Mammary epithelial cell (primary cell): Measurements from ENCODE around the gene GPS2.

Experiments used
- EZH2 ChIP-seq: IDR thresholded peaks from 2 replicates; pipeline ENCODE4 v1.6.1; 2012; ENCODE audit warnings: low read length, inconsistent platforms, borderline replicate concordance
- TF ChIP-seq, protein P1 (sequence below), 2 donors: IDR thresholded peaks in 1 of 2; conservative IDR thresholded peaks in 1 of 2; 2 replicates each; pipeline ENCODE4 v1.5.1; 2011 to 2012; ENCODE audit warnings: inconsistent platforms in 2 of 2, low read length in 2 of 2, mild to moderate bottlenecking in 2 of 2, control low read depth in 1 of 2, low read depth in 1 of 2; ENCODE audit not compliant: insufficient read depth in 1 of 2; ENCODE audit errors: extremely low read depth in 1 of 2

DNA sequence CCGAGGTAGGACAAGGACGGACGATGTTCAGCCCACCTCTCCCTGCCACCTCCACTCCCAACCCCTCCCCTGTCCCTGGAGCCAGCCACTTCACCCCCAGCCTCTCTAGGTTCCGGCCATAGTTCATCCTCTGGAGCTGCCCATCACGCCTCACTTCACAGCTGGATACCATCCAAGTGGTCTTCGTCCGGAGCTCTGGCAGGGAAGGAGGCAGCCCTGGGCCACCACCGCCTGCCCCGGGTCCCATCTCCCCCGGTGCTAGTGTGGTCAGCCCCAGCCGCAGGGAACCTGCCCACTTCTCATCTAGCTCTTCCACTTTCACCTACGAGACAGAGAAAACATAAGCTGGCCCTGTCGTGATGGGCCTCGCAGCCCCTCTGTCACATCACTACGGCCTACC, 6.3 kb upstream of the GPS2 start:
- TF ChIP-seq, protein P1, sequence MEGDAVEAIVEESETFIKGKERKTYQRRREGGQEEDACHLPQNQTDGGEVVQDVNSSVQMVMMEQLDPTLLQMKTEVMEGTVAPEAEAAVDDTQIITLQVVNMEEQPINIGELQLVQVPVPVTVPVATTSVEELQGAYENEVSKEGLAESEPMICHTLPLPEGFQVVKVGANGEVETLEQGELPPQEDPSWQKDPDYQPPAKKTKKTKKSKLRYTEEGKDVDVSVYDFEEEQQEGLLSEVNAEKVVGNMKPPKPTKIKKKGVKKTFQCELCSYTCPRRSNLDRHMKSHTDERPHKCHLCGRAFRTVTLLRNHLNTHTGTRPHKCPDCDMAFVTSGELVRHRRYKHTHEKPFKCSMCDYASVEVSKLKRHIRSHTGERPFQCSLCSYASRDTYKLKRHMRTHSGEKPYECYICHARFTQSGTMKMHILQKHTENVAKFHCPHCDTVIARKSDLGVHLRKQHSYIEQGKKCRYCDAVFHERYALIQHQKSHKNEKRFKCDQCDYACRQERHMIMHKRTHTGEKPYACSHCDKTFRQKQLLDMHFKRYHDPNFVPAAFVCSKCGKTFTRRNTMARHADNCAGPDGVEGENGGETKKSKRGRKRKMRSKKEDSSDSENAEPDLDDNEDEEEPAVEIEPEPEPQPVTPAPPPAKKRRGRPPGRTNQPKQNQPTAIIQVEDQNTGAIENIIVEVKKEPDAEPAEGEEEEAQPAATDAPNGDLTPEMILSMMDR (conservative IDR thresholded peaks at IDR 0.05 in 1 of 2, IDR thresholded peaks at IDR 0.05 in 1 of 2; ENCODE audit: extremely low read depth in 1 of 2, insufficient read depth in 1 of 2, low read depth in 1 of 2, low read length in 2 of 2), result no peak
- no peak for TF ChIP-seq EZH2
